ENCODE results near the gene NHLRC3.

- no peak for TF ChIP-seq EP300 (IDR thresholded peaks at IDR 0.05)
- TF ChIP-seq, protein P1, sequence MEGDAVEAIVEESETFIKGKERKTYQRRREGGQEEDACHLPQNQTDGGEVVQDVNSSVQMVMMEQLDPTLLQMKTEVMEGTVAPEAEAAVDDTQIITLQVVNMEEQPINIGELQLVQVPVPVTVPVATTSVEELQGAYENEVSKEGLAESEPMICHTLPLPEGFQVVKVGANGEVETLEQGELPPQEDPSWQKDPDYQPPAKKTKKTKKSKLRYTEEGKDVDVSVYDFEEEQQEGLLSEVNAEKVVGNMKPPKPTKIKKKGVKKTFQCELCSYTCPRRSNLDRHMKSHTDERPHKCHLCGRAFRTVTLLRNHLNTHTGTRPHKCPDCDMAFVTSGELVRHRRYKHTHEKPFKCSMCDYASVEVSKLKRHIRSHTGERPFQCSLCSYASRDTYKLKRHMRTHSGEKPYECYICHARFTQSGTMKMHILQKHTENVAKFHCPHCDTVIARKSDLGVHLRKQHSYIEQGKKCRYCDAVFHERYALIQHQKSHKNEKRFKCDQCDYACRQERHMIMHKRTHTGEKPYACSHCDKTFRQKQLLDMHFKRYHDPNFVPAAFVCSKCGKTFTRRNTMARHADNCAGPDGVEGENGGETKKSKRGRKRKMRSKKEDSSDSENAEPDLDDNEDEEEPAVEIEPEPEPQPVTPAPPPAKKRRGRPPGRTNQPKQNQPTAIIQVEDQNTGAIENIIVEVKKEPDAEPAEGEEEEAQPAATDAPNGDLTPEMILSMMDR (IDR thresholded peaks at IDR 0.05) = no peak
Observed at GRCh38 chr13:39032150-39032549, 6.1 kb upstream of the NHLRC3 start.
